Esophagus squamous epithelium (tissue), 5 donors: ENCODE measurements around the gene ANK2. TPM values are rescaled to one million over a fixed set of nuclear protein-coding genes. Genes with fewer than 3 reads are reported as not detected.

Experiments used
- DNase-seq: peaks from one replicate; lab custom pipeline; 2025; lab: John Stamatoyannopoulos, UW
- H3K27ac ChIP-seq, 4 donors: fragments of 200-600 bp; sonication (generic); one replicate each; pipeline ENCODE4 v1.5.1; 2016 to 2019; ENCODE audit warnings: mild to moderate bottlenecking in 1 of 4
- H3K27me3 ChIP-seq, 4 donors: fragments of 200-600 bp; sonication (generic); 1 replicate in 3 of 4; 2 replicates in 1 of 4; pipeline versions ENCODE4 v1.5.1 to v1.6.0; 2017 to 2021; ENCODE audit warnings: antibody characterized with exemption in 1 of 4
- H3K36me3 ChIP-seq, 3 donors: fragments of 200-600 bp; sonication (generic); one replicate each; pipeline ENCODE4 v1.5.1; 2016 to 2019
- H3K4me1 ChIP-seq, 3 donors: fragments of 200-600 bp; sonication (generic); one replicate each; pipeline ENCODE4 v1.5.1; 2017 to 2019
- H3K4me3 ChIP-seq, 4 donors: fragments of 200-600 bp; sonication (generic); 1 replicate in 3 of 4; 2 replicates in 1 of 4; pipeline ENCODE4 v1.5.1; 2016 to 2019; ENCODE audit warnings: mild to moderate bottlenecking in 2 of 4, moderate library complexity in 1 of 4
- H3K9me3 ChIP-seq, 3 donors: fragments of 200-600 bp; sonication (generic); one replicate each; pipeline ENCODE4 v1.5.1; 2016 to 2019
- CTCF ChIP-seq, 6 experiments: fragments of 450-650 bp in 4 of 6; fragments of 200-600 bp in 2 of 6; sonication (generic) in 2 of 6; IDR thresholded peaks; one replicate each; pipeline ENCODE4 v1.5.1; 2016 to 2019; ENCODE audit warnings: antibody characterized with exemption in 6 of 6, mild to moderate bottlenecking in 4 of 6, moderate library complexity in 4 of 6
- POLR2A ChIP-seq, 4 donors: fragments of 450-650 bp; IDR thresholded peaks; one replicate each; pipeline ENCODE4 v1.6.1; 2017; ENCODE audit warnings: antibody characterized with exemption in 4 of 4, mild to moderate bottlenecking in 4 of 4, moderate library complexity in 3 of 4
- WGBS, 2 donors: methylation state at CpG; one replicate each; pipeline ENCODE4 v1.1.5; 2018; 5-methylcytosine and 5-hydroxymethylcytosine counted together
- intact Hi-C: fragments of 100-400 bp; cut with DNase I; formaldehyde crosslinking; loops from one replicate; pipeline ENCODE4 v1.15.0; 2022
- total RNA-seq, 4 donors: library from RNA; depleted of rRNA; stranded (reverse); fragments of >200 nt; gene quantifications; one replicate each; pipeline ENCODE4 v1.1.0, GENCODE V29; 2016
- donor health status: DM: yes; HTN: yes; CAD: no.

The ANK2 gene
- total RNA-seq, 4 donors from 2014 or later: 1.4 to 20.8 (median 9.6) TPM

GRCh38 chr4:113008135-113008534, 41.3 kb upstream of the ANK2 start:
- H3K4me1 ChIP-seq: no peaks in the 10 kb centered on the region
- H3K36me3 ChIP-seq: no peaks in the 10 kb centered on the region
- no peak for TF ChIP-seq CTCF (IDR thresholded peaks at IDR 0.05)
- TF ChIP-seq POLR2A (IDR thresholded peaks at IDR 0.05): no peak
- intact Hi-C loops: no loop called here
- H3K9me3 ChIP-seq: no peaks in the 10 kb centered on the region
- H3K4me3 ChIP-seq: no peak overlapping the region
- DNase-seq: no peak
- no peaks in the 10 kb centered on the region for H3K27me3 ChIP-seq
- no peak overlapping the region for H3K27ac ChIP-seq

- Histone ChIP-seq H3K4me1 (no peaks in the 10 kb centered on the region), H3K36me3 (no peaks in the 10 kb centered on the region), H3K27ac (no peak overlapping the region), H3K27me3 (no peaks in the 10 kb centered on the region), H3K4me3 (no peak overlapping the region), H3K9me3 (no peaks in the 10 kb centered on the region)
- WGBS, 2 donors: 25 to 41% methylated on average over 2 of the region's 2 CpGs
- intact Hi-C loops: no loop called here
- no peak for TF ChIP-seq POLR2A (IDR thresholded peaks at IDR 0.05)
- no peak for TF ChIP-seq CTCF (IDR thresholded peaks at IDR 0.05)
- no peak for DNase-seq
Observed at GRCh38 chr4:113008716-113009115, 40.7 kb upstream of the ANK2 start.

GRCh38 chr4:113009461-113009860, 40.0 kb upstream of the ANK2 start:
- Histone ChIP-seq H3K4me1 (no peaks in the 10 kb centered on the region), H3K4me3 (no peak overlapping the region), H3K9me3 (no peaks in the 10 kb centered on the region), H3K27ac (no peak overlapping the region), H3K27me3 (no peaks in the 10 kb centered on the region), H3K36me3 (no peaks in the 10 kb centered on the region)
- no peak for DNase-seq
- intact Hi-C loops: no loop called here
- WGBS, 2 donors: 81 to 87% methylated on average over 2 of the region's 2 CpGs
- TF ChIP-seq POLR2A (IDR thresholded peaks at IDR 0.05) (no peak), CTCF (IDR thresholded peaks at IDR 0.05) (no peak)

DNA sequence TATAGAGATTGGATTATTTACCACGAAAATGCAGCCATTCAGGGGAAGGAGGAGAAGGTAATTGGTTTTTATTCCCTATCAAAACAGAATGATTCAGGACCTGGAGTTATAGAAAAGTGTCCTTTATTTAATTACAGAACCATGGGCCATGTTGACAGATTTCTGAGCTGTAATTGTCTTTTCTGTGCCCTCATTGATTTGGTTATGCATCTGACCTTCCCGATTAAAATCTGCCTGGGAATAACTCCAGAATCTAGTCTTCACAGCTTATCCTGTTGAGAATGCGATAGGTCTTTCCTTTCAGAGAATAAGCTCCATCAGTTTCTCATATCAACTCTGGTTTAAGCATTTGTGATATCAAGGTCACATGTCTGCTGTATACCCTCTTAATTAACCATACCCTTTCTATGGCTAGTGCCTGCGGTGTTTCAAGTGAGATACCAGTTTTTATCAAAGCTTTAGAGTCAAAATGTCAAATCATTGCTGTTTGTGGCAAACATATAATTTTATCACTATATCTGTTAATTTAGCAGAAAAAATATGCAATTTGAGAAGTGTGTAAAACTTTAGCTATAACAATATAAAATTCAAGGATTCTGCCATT, 37.2 kb upstream of the ANK2 start:
- Histone ChIP-seq H3K4me3 (no peak overlapping the region), H3K36me3 (no peaks in the 10 kb centered on the region), H3K9me3 (no peaks in the 10 kb centered on the region), H3K4me1 (no peaks in the 10 kb centered on the region), H3K27ac (no peak overlapping the region), H3K27me3 (no peaks in the 10 kb centered on the region)
- no peak for DNase-seq
- TF ChIP-seq POLR2A (IDR thresholded peaks at IDR 0.05) (no peak), CTCF (IDR thresholded peaks at IDR 0.05) (no peak)
- WGBS, 2 donors: 73 to 85% methylated on average over 4 of the region's 4 CpGs
- intact Hi-C loops: no loop called here

GRCh38 chr4:113012786-113013185, 36.7 kb upstream of the ANK2 start:
- intact Hi-C loops: no loop called here

More at GRCh38 chr4:113012786-113013185, 36.7 kb upstream of the ANK2 start:
- Histone ChIP-seq H3K4me1 (no peaks in the 10 kb centered on the region), H3K27ac (no peak overlapping the region), H3K27me3 (no peaks in the 10 kb centered on the region), H3K36me3 (no peaks in the 10 kb centered on the region), H3K4me3 (no peak overlapping the region), H3K9me3 (no peaks in the 10 kb centered on the region)
- WGBS, 2 donors: 66 to 72% methylated on average over 4 of the region's 4 CpGs
- no peak for TF ChIP-seq CTCF (IDR thresholded peaks at IDR 0.05)
- DNase-seq: no peak
